GM12801 (cell line): ENCODE data around the gene RETREG2.

Source experiments
- CTCF ChIP-seq: IDR thresholded peaks from one replicate; pipeline ENCODE4 v1.5.1; 2011; ENCODE audit warnings: control low read depth; ENCODE audit not compliant: insufficient read length; ENCODE audit errors: extremely low read depth

RETREG2 gene

GRCh38 chr2:219230059-219230540 lies 52.0 kb downstream of the RETREG2 start:
- TF ChIP-seq CTCF, result no peak

- TF ChIP-seq CTCF, result no peak
These were observed 56.3 kb downstream of the RETREG2 start for GRCh38 chr2:219234331-219234730.
